NCI-H1436 (cell line): Measurements from ENCODE around the gene ERC1.

Experiments used
- DNase-seq: peaks from one replicate; lab custom pipeline; 2025; lab: John Stamatoyannopoulos, UW

The ERC1 gene

DNA sequence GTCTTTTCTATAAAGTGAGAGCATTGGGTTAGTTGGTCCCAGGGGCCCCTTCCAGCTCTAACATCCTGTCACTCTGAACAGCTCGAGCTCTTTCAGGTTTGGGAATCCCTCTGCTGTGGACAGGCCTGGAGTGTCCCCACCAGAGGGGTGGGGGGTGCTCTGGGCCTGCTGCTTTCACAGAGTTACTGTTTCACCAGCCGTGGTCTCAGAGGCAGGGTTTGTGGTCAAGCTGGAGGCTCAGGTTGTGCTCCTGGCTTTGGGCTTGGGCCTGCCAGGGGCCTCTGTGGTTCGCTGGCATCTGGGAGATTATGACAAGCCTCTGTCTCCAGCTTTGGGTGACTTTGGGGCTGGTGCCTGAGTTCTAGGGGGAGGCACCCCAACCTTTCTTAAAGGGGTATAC, 543.7 kb downstream of the ERC1 start:
- no peak for DNase-seq

DNA sequence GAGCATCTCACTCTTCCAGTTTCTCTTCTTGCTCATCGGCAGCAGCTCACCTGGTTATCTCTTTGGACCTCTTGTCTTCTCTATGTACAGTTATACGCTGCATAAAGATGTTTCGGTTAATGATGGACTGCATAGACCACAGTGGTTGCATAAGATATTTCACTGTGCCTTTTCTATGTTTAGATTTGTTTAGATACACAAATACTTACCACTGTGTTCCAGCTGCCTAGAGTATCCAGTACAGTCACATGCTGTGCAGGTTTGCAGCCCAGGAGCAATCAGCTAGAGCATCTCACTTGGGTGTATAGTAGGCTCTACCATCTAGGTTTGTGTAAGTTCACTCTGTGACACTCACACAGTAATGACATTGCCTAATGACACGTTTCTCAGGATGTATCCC, 545.8 kb downstream of the ERC1 start:
- no peak for DNase-seq

DNA sequence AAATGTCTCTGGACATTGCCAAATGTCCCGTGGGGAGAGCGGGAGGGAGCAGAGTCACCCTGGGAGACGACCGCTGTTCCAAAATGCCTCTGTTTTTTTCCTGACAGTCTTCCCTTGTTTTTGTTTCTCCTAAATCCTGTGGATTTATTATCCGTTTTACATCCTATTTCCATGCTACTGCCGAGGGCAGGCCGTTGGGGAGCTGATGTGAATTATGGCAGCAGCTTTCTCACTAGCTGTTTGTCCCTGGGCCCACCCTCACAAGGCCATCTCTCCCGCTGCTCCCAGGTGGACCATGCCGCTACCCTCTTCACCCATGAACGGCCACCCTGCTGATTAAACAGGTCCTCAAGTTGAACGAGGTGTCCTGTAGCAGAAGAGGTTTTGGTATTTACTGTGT, 548.1 kb downstream of the ERC1 start:
- DNase-seq = no peak

DNA sequence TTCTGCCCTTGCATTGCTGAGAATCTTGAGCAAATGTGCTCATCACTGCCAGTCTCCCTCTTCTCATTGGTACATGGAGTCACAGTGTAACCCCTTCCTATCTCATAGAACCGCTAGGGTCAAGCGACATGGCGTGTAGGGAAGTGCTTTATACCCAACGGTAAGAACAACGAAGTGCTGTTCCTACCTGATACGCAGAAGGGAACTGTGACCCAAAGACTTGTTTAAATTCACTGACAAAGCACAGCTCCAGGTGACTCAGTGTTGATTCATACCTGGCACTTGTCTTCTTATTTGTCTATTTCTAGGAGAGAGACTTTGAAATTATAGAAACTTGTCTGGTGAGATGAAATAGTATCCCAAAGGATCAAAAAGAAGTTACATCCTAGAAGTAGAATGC, 549.7 kb downstream of the ERC1 start:
- DNase-seq = no peak

DNA sequence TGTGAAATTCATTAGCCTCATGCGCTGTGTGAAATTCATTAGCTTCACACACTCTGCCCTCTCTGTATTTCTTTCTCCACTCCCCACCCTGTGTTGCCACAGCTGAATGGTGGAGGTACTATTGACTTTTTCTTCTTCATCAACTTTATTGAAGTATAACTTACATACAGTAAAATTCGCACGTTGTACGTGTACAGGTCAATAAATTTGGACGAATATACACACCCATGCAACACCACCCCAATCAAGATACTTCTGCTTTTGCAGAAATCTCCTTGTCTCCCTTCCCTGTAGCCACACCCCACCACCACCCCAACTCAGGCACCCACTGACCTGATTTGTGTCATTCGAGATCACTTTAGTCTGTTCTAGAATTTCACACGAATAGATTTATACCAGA, 551.6 kb downstream of the ERC1 start:
- no peak for DNase-seq

DNA sequence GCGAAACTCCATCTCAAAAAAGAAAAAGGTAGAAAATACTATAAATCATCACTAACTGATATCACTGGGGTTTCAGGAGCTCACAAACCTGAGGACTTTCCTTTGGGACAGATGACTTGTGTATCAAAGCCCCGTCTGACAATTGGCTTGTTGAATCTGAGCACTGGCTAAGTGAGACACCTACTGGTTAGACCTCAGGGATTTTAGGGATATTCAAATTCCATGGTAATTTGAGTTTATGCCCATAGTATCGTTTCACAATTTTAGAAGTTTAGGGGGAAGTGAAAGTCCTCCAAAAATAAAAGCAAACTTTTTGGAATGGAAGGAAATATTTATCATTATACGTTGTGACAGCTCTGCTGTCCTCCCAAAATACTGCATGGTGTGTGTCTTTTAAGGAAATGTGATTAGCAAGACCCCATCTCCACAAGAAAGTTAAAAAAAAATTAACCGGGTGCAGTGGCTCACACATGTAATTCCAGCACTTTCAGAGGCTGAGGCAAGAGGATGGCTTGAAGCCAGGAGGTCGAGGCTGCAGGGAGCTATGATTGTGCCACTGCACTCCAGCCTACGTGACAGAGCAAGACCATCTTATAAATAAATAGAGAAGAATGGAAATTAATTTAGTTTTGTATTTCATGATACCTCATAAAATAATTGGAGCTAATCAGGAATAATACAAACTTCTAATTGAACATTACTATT, 554.1 kb downstream of the ERC1 start:
- DNase-seq = no peak
